Heart right ventricle (tissue), 16 donors: ENCODE results near the gene CACNG3. TPM values are rescaled to one million over a fixed set of nuclear protein-coding genes. Genes with fewer than 3 reads are reported as not detected.

Experiments
- ATAC-seq, 8 donors: fragments of 200-7000 bp; cut with Tn5 transposase; one replicate each; pipeline ENCODE4 v1.9.1; 2020; ENCODE audit warnings: mild to moderate bottlenecking in 8 of 8, moderate library complexity in 8 of 8, moderate number of reproducible peaks in 1 of 8
- DNase-seq, 2 donors: peaks; one replicate each; pipeline ENCODE4 v3.0.0-alpha.2; 2020
- H3K27ac ChIP-seq, 10 donors: fragments of 200-600 bp; sonication (generic) in 2 of 10; one replicate each; pipeline versions ENCODE4 v1.5.0 to v1.8.0; 2020 to 2022; ENCODE audit warnings: mild to moderate bottlenecking in 3 of 10
- H3K27me3 ChIP-seq, 7 donors: fragments of 200-600 bp; one replicate each; pipeline ENCODE4 v1.8.0; 2021 to 2022; ENCODE audit warnings: mild to moderate bottlenecking in 2 of 7
- H3K36me3 ChIP-seq, 9 donors: fragments of 200-600 bp; sonication (generic) in 1 of 9; one replicate each; pipeline versions ENCODE4 v1.5.0 to v1.8.0; 2020 to 2022; ENCODE audit warnings: mild to moderate bottlenecking in 2 of 9
- H3K4me1 ChIP-seq, 9 donors: fragments of 200-600 bp; sonication (generic) in 1 of 9; one replicate each; pipeline versions ENCODE4 v1.5.0 to v1.8.0; 2020 to 2022; ENCODE audit warnings: mild to moderate bottlenecking in 4 of 9
- H3K4me3 ChIP-seq, 10 donors: fragments of 200-600 bp; sonication (generic) in 2 of 10; one replicate each; pipeline versions ENCODE4 v1.5.0 to v1.8.0; 2020 to 2022; ENCODE audit warnings: mild to moderate bottlenecking in 7 of 10, moderate library complexity in 2 of 10
- H3K9me3 ChIP-seq, 11 donors: fragments of 200-600 bp in 10 of 11; sonication (generic) in 2 of 11; one replicate each; pipeline versions ENCODE4 v1.5.0 to v1.8.0; 2013 to 2022; ENCODE audit warnings: mild to moderate bottlenecking in 2 of 11, control low read depth in 1 of 11, moderate library complexity in 1 of 11
- WGBS, 2 donors: extraction: QIAGEN DNeasy Blood & Tissue Kit; methylation state at CpG; one replicate each; pipeline ENCODE4 v1.1.7; 2013; ENCODE audit warnings: inconsistent platforms in 1 of 2; 5-methylcytosine and 5-hydroxymethylcytosine counted together
- intact Hi-C, 10 donors: fragments of 100-400 bp; cut with DNase I; formaldehyde crosslinking; loops; one replicate each; pipeline versions ENCODE4 v1.11.1 to v1.14.2; 2022
- polyA plus RNA-seq, 2 donors: library from polyadenylated mRNA; stranded (reverse); fragments of 200-250 nt; gene quantifications; one replicate each; pipeline ENCODE4 v1.2.3, GENCODE V29; 2013
- total RNA-seq, 10 donors: library from RNA; stranded (reverse); fragmentation: NEBNext Ultra II Directional in 3 of 10; extraction: Animal tissue kit (Norgen Biotek cat#: 25700) in 3 of 10; gene quantifications; one replicate each; pipeline versions ENCODE4 v1.2.1 to v1.2.4, GENCODE V29; 2021 to 2023
- TF ChIP-seq, protein P1 (sequence below), 9 donors: fragments of 200-600 bp; sonication (generic) in 2 of 9; IDR thresholded peaks; one replicate each; pipeline versions ENCODE4 v1.5.0 to v1.8.0; 2021 to 2022; ENCODE audit warnings: antibody characterized with exemption in 9 of 9, mild to moderate bottlenecking in 5 of 9, moderate library complexity in 1 of 9
- donor health status: Arrhythmogenic right ventricular cardiomyopathy.
- donor health status: ischemic (EF 13 %, LVEDD 7.1; RV severe dilation, severe dysfunction).
- donor health status: healthy with polysubstance abuse.
- donor health status: DM: no; HTN: yes; CAD: no.
- donor health status: DM: no; HTN: no; CAD: no.
- donor health status: ischemic (EF 25% LVEDD 6.9; RV normal size, moderate dysfunction).
- donor health status: ischemic (EF 25% LVEDD 5.7; RV mildly dilated, moderate dysfunction).
- donor health status: healthy.
- donor health status: DM: yes; HTN: yes; CAD: no.
- donor health status: Ischemic cardiomyopathy.
- donor health status: ischemic (EF 35%, LVEDD 5.7; RV mildly dilated, moderate dysfunction).
- donor health status: nonischemic (EF 11% LVEDD 7.7; RV severe dilation, severe dysfunction).
- donor health status: DM: yes; HTN: yes; CAD: no.
- donor health status: PGD.
- donor health status: ischemic (EF 29% LVEDD 5.4; RV normal size, mild dysfunction).
- donor health status: nonischemic (EF 23%, LVEDD 6.1; RV moderate dilation, normal function).

The CACNG3 gene
- total and polyA plus RNA-seq, 12 donors = not detected

- intact Hi-C loops = no loop called here
- Histone ChIP-seq H3K4me1 (no peaks in the 10 kb centered on the region), H3K36me3 (no peaks in the 10 kb centered on the region), H3K27me3 (no peaks in the 10 kb centered on the region), H3K4me3 (no peak overlapping the region), H3K27ac (no peak overlapping the region), H3K9me3 (peaks cover 0 to 14% (median 0%) of the 10 kb centered on the region in 11 donors)
- WGBS, 2 donors = 66 to 72% methylated on average over 4 of the region's 4 CpGs
- DNase-seq (no peak), ATAC-seq (no peak)
- TF ChIP-seq, protein P1, sequence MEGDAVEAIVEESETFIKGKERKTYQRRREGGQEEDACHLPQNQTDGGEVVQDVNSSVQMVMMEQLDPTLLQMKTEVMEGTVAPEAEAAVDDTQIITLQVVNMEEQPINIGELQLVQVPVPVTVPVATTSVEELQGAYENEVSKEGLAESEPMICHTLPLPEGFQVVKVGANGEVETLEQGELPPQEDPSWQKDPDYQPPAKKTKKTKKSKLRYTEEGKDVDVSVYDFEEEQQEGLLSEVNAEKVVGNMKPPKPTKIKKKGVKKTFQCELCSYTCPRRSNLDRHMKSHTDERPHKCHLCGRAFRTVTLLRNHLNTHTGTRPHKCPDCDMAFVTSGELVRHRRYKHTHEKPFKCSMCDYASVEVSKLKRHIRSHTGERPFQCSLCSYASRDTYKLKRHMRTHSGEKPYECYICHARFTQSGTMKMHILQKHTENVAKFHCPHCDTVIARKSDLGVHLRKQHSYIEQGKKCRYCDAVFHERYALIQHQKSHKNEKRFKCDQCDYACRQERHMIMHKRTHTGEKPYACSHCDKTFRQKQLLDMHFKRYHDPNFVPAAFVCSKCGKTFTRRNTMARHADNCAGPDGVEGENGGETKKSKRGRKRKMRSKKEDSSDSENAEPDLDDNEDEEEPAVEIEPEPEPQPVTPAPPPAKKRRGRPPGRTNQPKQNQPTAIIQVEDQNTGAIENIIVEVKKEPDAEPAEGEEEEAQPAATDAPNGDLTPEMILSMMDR (IDR thresholded peaks at IDR 0.05) = no peak
Observed at GRCh38 chr16:24409045-24409444, 152.9 kb downstream of the CACNG3 start.
